K562 (cell line): ENCODE data around the gene NXN. TPM values are rescaled to one million over a fixed set of nuclear protein-coding genes. Genes with fewer than 3 reads are reported as not detected.

Experiments
- ATAC-seq: fragments of 200-7000 bp; cut with Tn5 transposase; 3 replicates; pipeline ENCODE4 v1.9.1; 2020; ENCODE audit warnings: moderate library complexity
- BruUV-seq: library from RNA; stranded (reverse); fragments of 400-500 nt; replicated peaks from 2 replicates; lab custom pipeline; 2021; lab: Mats Ljungman, UMichigan
- CTCF ChIA-PET: fragments of 300-600 bp; formaldehyde crosslinking; extraction: SDS; loops from one replicate; lab custom pipeline; 2021; ENCODE audit warnings: low intra/inter-chr PET ratio; lab: Yijun Ruan, JAX
- POLR2A ChIA-PET: fragments of 300-600, 350-650 bp; sonication (Branson Sonifier 250); formaldehyde crosslinking; extraction: SDS; loops from one replicate; lab custom pipeline; 2021; ENCODE audit warnings: antibody characterized with exemption, inconsistent platforms; lab: Yijun Ruan, JAX
- DNase-seq, 4 experiments: peaks; one replicate each; pipeline versions ENCODE4 v3.0.0 to v3.0.0-alpha.2; 2011 to 2018; ENCODE audit warnings: low spot score in 3 of 4, mixed read lengths in 3 of 4; ENCODE audit errors: extremely low read depth in 1 of 4
- FAIRE-seq: peaks from 2 replicates; lab custom pipeline; 2011; peaks lifted over from hg19 to GRCh38; lab: Jason Lieb, UNC
- H2AFZ ChIP-seq: 2 replicates; pipeline ENCODE4 v1.6.0; 2011; ENCODE audit warnings: low read depth, low read length, control low read depth, inconsistent platforms
- H3K27ac ChIP-seq: fragments of 200-600 bp; 3 replicates; pipeline ENCODE4 v1.8.0; 2011; ENCODE audit warnings: low read depth, mild to moderate bottlenecking, control low read depth, inconsistent platforms, low read length, moderate library complexity, mixed read lengths; ENCODE audit errors: extremely low read depth
- H3K27me3 ChIP-seq, 2 experiments: fragments of 300-600 bp in 1 of 2; 2 replicates in 1 of 2; 3 replicates in 1 of 2; pipeline versions ENCODE4 v1.6.0 to v1.8.0; 2011; ENCODE audit warnings: inconsistent platforms in 2 of 2, low read length in 2 of 2, mild to moderate bottlenecking in 1 of 2, mixed read lengths in 1 of 2, moderate library complexity in 1 of 2; ENCODE audit not compliant: control insufficient read depth in 2 of 2, insufficient read depth in 2 of 2
- H3K36me3 ChIP-seq: fragments of 300-600 bp; 3 replicates; pipeline ENCODE4 v1.8.0; 2011; ENCODE audit warnings: mild to moderate bottlenecking, low read length, inconsistent platforms; ENCODE audit not compliant: control insufficient read depth, insufficient read depth
- H3K4me1 ChIP-seq, 2 experiments: fragments of 200-600 bp in 1 of 2; replicated peaks in 1 of 2; 2 replicates in 1 of 2; 3 replicates in 1 of 2; pipeline versions ENCODE4 v1.5.1 to v1.8.0; 2011; ENCODE audit warnings: inconsistent platforms in 2 of 2, low read length in 2 of 2, mild to moderate bottlenecking in 1 of 2, mixed read lengths in 1 of 2, moderate library complexity in 1 of 2; ENCODE audit not compliant: control insufficient read depth in 2 of 2, insufficient read depth in 2 of 2
- H3K4me2 ChIP-seq: 2 replicates; pipeline ENCODE4 v1.6.1; 2011; ENCODE audit warnings: low read length, control low read depth, inconsistent platforms, mixed read lengths; ENCODE audit not compliant: insufficient read depth
- H3K4me3 ChIP-seq: fragments of 200-600 bp; sonication (generic), shearing (Covaris generic); 2 replicates; pipeline ENCODE4 v1.5.1; 2016; ENCODE audit warnings: control low read depth, inconsistent platforms
- H3K79me2 ChIP-seq: fragments of 200-600 bp; 3 replicates; pipeline ENCODE4 v1.8.0; 2011; ENCODE audit warnings: low read length, inconsistent platforms; ENCODE audit not compliant: control insufficient read depth, insufficient read depth
- H3K9ac ChIP-seq, 2 experiments: 2 replicates each; pipeline versions ENCODE4 v1.6.0 to v1.6.1; 2011; ENCODE audit warnings: low read depth in 2 of 2, low read length in 2 of 2, control low read depth in 1 of 2, inconsistent platforms in 1 of 2, mild to moderate bottlenecking in 1 of 2, mixed read lengths in 1 of 2; ENCODE audit not compliant: insufficient read depth in 1 of 2
- H3K9me1 ChIP-seq: one replicate; pipeline ENCODE4 v1.6.0; 2011; ENCODE audit warnings: inconsistent platforms, mild to moderate bottlenecking, low read length, moderate library complexity; ENCODE audit not compliant: control insufficient read depth, insufficient read depth
- H3K9me3 ChIP-seq: replicated peaks from 2 replicates; pipeline ENCODE4 v1.5.1; 2011; ENCODE audit warnings: low read depth, low read length, inconsistent platforms; ENCODE audit not compliant: control insufficient read depth, insufficient read depth
- H4K20me1 ChIP-seq: replicated peaks from 2 replicates; pipeline ENCODE4 v1.6.1; 2011; ENCODE audit warnings: low read length, inconsistent platforms, mixed read lengths; ENCODE audit not compliant: control insufficient read depth, insufficient read depth
- FOSL1 ChIP-seq: fragments of 200-800 bp; sonication (Bioruptor generic); conservative IDR thresholded peaks from 2 replicates; pipeline ENCODE4 v1.6.1; 2016; ENCODE audit warnings: missing genetic modification characterization, missing compliant biosample characterization
- FOXJ2 ChIP-seq: fragments of 200-800 bp; sonication (Bioruptor generic); IDR thresholded peaks from 2 replicates; pipeline ENCODE4 v1.6.1; 2016; ENCODE audit warnings: missing genetic modification characterization, missing compliant biosample characterization
- HDAC6 ChIP-seq: IDR thresholded peaks from 2 replicates; pipeline ENCODE4 v1.6.1; 2012; ENCODE audit warnings: low read depth, mild to moderate bottlenecking, control low read depth, inconsistent platforms, low read length, moderate library complexity
- HMG20B ChIP-seq: fragments of 250-450 bp; sonication (Bioruptor Pico); IDR thresholded peaks from 2 replicates; pipeline ENCODE4 v1.5.0; 2021; ENCODE audit warnings: mild to moderate bottlenecking
- LARP7 ChIP-seq: fragments of 450-650 bp; IDR thresholded peaks from 2 replicates; pipeline ENCODE4 v1.6.1; 2016
- MAFF ChIP-seq: IDR thresholded peaks from 2 replicates; pipeline ENCODE4 v1.6.1; 2012; ENCODE audit warnings: low read length, improper control_type of control experiment
- MAZ ChIP-seq, 2 experiments: fragments of 450-650 bp in 1 of 2; sonication (generic) in 1 of 2; formaldehyde crosslinking; IDR thresholded peaks in 1 of 2; conservative IDR thresholded peaks in 1 of 2; 2 replicates each; pipeline versions ENCODE4 v1.4.0 to v1.5.0; 2020; ENCODE audit warnings: mild to moderate bottlenecking in 1 of 2, missing genetic modification reagents in 1 of 2
- PHF8 ChIP-seq: fragments of 200-600 bp; sonication (generic); IDR thresholded peaks from 2 replicates; pipeline ENCODE4 v1.6.1; 2012; ENCODE audit warnings: mixed run types, mild to moderate bottlenecking, inconsistent platforms, low read length, moderate library complexity, borderline replicate concordance
- PML ChIP-seq: IDR thresholded peaks from 2 replicates; pipeline ENCODE4 v1.6.1; 2012; ENCODE audit warnings: low read length, inconsistent platforms
- SMARCA4 ChIP-seq: fragments of 450-650 bp; IDR thresholded peaks from 2 replicates; pipeline ENCODE4 v1.6.1; 2016
- TAF7 ChIP-seq: fragments of 450-650 bp; IDR thresholded peaks from 2 replicates; pipeline ENCODE4 v1.6.1; 2016; ENCODE audit warnings: missing genetic modification characterization, missing compliant biosample characterization
- YY1 ChIP-seq, 3 experiments: IDR thresholded peaks; 2 replicates each; pipeline ENCODE4 v1.6.1; 2011; ENCODE audit warnings: low read length in 2 of 3, mild to moderate bottlenecking in 2 of 3, moderate library complexity in 2 of 3, borderline replicate concordance in 1 of 3, control low read depth in 1 of 3, low read depth in 1 of 3; ENCODE audit not compliant: insufficient read depth in 3 of 3, insufficient replicate concordance in 2 of 3, control insufficient read depth in 1 of 3, insufficient read length in 1 of 3; ENCODE audit errors: extremely low read depth in 1 of 3
- ZBED1 ChIP-seq: IDR thresholded peaks from 2 replicates; pipeline ENCODE4 v1.6.1; 2014
- ZNF134 ChIP-seq: fragments of 250-450 bp; sonication (Bioruptor Pico); conservative IDR thresholded peaks from 2 replicates; pipeline ENCODE4 v1.4.0; 2020
- ZNF224 ChIP-seq: sonication (generic); formaldehyde crosslinking; IDR thresholded peaks from 2 replicates; pipeline ENCODE4 v1.8.0; 2022; ENCODE audit warnings: mild to moderate bottlenecking, missing genetic modification reagents
- ZNF699 ChIP-seq: fragments of 250-450 bp; sonication (Bioruptor Pico); IDR thresholded peaks from 2 replicates; pipeline ENCODE4 v1.8.0; 2021; ENCODE audit warnings: mild to moderate bottlenecking, moderate library complexity; ENCODE audit not compliant: insufficient replicate concordance
- ZSCAN29 ChIP-seq: fragments of 450-650 bp; IDR thresholded peaks from 2 replicates; pipeline ENCODE4 v1.6.1; 2017
- WGBS: fragments of 100-300 bp; shearing (Covaris generic); methylation state at CpG from one replicate; pipeline ENCODE4 v1.1.6; 2016; ENCODE audit warnings: low coverage, mixed read lengths; ENCODE audit not compliant: insufficient coverage; ENCODE audit errors: missing lambda C conversion rate; 5-methylcytosine and 5-hydroxymethylcytosine counted together
- in situ Hi-C: fragments of 300-500 bp; cut with MboI; formaldehyde crosslinking; loops from 4 replicates; pipeline ENCODE4 v1.15.0; 2018; ENCODE audit warnings: inconsistent platforms, mixed read lengths
- intact Hi-C: fragments of 100-400 bp; cut with micrococcal nuclease; formaldehyde crosslinking; loops from 2 replicates; pipeline ENCODE4 v1.14.2; 2022
- polyA plus RNA-seq, 8 experiments: library from polyadenylated mRNA; depleted of rRNA in 4 of 8; stranded (reverse) in 5 of 8; unstranded in 3 of 8; fragments of >200 nt; fragmentation: Nextera tagmentation in 2 of 8; fragmentation: Illumina TruSeq in 1 of 8; extraction: Ambion mirVana in 2 of 8; extraction: Trizol in 1 of 8; gene quantifications; 2 replicates each; pipeline versions ENCODE4 v1.2.1 to v1.2.3, GENCODE V29; 2011 to 2014; ENCODE audit warnings: inconsistent platforms in 1 of 8, missing spikeins in 1 of 8
- total RNA-seq, 7 experiments: library from RNA; depleted of rRNA in 6 of 7; stranded (reverse); fragments of >200 nt in 6 of 7; fragmentation: Illumina TruSeq in 2 of 7; extraction: Trizol in 2 of 7; gene quantifications; 2 replicates each; pipeline versions ENCODE4 v1.2.1 to v1.2.3, GENCODE V29; 2011 to 2021; ENCODE audit warnings: low replicate concordance in 1 of 7
- TF ChIP-seq, protein P1 (sequence below), 3 experiments: IDR thresholded peaks in 2 of 3; conservative IDR thresholded peaks in 1 of 3; 2 replicates each; pipeline ENCODE4 v1.5.1; 2011 to 2012; ENCODE audit warnings: low read length in 3 of 3, mild to moderate bottlenecking in 3 of 3, control low read depth in 2 of 3, improper control_type of control experiment in 1 of 3, inconsistent platforms in 1 of 3, low read depth in 1 of 3, mixed read lengths in 1 of 3, moderate library complexity in 1 of 3; ENCODE audit not compliant: insufficient read depth in 2 of 3

The NXN gene
- total and polyA plus RNA-seq, 9 of the 15 experiments (the other 6 are each of a cell fraction or from before 2014, with no cell fraction given): 0.08 to 0.39 (median 0.29) TPM; not detected in 5

DNA sequence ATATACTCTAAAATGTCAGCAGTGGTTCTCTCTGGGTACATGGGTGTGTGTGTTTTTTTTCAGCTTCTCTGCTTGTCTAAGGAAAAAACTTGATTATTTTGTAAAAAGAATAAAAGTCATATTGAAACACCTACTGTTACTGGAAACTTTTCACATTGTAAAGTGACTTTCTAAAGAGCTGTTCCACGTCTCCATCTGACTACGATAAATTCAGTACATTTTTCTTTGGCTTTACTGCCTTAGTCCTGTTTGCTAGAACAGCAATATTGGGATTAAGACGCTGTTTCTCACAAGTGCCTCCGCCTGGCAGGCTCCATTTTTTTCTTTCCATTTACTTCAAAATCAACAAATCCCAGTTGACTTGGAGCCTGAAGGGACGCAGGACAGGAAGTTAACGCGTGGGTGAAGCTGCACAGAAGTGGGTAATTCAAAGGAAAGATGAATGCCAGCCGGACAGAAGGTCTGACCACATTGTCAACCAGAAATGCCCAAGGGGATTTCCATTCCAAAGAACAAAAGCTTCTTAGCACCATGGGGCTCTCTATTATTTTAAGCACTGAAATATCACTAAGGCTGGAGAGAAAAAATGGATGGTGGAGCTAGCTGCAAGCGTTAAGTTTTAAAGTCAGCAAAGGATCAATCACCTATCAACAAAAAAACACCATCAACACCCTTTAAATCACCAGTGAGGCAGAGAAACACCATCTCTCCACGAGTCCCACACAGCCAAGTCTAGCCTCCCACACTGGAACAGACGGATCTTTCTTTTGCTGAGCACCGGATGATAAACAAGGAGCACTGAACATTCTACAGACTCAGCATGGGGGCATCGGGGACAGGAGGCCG is 205.9 kb downstream of the NXN start:
- peaks cover 92% of the 10 kb centered on the region for H3K36me3 ChIP-seq
- no peak overlapping the region for H3K4me3 ChIP-seq
- FAIRE-seq: no peak
- H3K9ac ChIP-seq: no peak overlapping the region
- H3K27me3 ChIP-seq: no peaks in the 10 kb centered on the region
- ATAC-seq: no peak
- no peak overlapping the region for H3K4me2 ChIP-seq
- BruUV-seq: no TSS peak
- H2AFZ ChIP-seq: no peak overlapping the region
- TF ChIP-seq ZSCAN29: no peak
- no peak for TF ChIP-seq HMG20B (CRISPR knock-in tag)
- no peak for TF ChIP-seq MAZ (CRISPR knock-in tag; conservative IDR thresholded peaks at IDR 0.05 in 1 of 2, IDR thresholded peaks at IDR 0.05 in 1 of 2)
- no peak for TF ChIP-seq ZNF224 (CRISPR knock-in tag)
- TF ChIP-seq ZNF699 (CRISPR knock-in tag): no peak
- TF ChIP-seq PHF8: no peak
- no peak for TF ChIP-seq PML
- no peak for TF ChIP-seq HDAC6
- no peak for TF ChIP-seq MAFF
- TF ChIP-seq FOSL1 (tag): no peak
- TF ChIP-seq, protein P1, sequence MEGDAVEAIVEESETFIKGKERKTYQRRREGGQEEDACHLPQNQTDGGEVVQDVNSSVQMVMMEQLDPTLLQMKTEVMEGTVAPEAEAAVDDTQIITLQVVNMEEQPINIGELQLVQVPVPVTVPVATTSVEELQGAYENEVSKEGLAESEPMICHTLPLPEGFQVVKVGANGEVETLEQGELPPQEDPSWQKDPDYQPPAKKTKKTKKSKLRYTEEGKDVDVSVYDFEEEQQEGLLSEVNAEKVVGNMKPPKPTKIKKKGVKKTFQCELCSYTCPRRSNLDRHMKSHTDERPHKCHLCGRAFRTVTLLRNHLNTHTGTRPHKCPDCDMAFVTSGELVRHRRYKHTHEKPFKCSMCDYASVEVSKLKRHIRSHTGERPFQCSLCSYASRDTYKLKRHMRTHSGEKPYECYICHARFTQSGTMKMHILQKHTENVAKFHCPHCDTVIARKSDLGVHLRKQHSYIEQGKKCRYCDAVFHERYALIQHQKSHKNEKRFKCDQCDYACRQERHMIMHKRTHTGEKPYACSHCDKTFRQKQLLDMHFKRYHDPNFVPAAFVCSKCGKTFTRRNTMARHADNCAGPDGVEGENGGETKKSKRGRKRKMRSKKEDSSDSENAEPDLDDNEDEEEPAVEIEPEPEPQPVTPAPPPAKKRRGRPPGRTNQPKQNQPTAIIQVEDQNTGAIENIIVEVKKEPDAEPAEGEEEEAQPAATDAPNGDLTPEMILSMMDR (IDR thresholded peaks at IDR 0.05 in 2 of 3, conservative IDR thresholded peaks at IDR 0.05 in 1 of 3; ENCODE audit: insufficient read depth in 2 of 3, low read depth in 1 of 3, low read length in 3 of 3): no peak
- TF ChIP-seq ZNF134 (CRISPR knock-in tag): no peak
- no peak for TF ChIP-seq TAF7 (tag)
- no peak for TF ChIP-seq ZBED1
- no peak for TF ChIP-seq LARP7
- TF ChIP-seq SMARCA4: no peak
- TF ChIP-seq YY1 (IDR thresholded peaks at IDR 0.05; ENCODE audit: borderline replicate concordance in 1 of 3, control insufficient read depth in 1 of 3, extremely low read depth in 1 of 3, insufficient read depth in 3 of 3, insufficient read length in 1 of 3, insufficient replicate concordance in 2 of 3, low read depth in 1 of 3, low read length in 2 of 3): no peak
- no peak for TF ChIP-seq FOXJ2 (tag)
- TF ChIP-seq, all 486 proteins: peak for 0
- in situ Hi-C loops (no loop called here), intact Hi-C loops (no loop called here)
- POLR2A ChIA-PET: no interaction called here
- H3K9me3 ChIP-seq: no peaks in the 10 kb centered on the region
- 91% methylated on average over 12 of the region's 14 CpGs for WGBS
- H3K79me2 ChIP-seq: no peaks in the 10 kb centered on the region
- H3K4me1 ChIP-seq: no peaks in the 10 kb centered on the region
- no peak for DNase-seq
- no peaks in the 10 kb centered on the region for H4K20me1 ChIP-seq
- CTCF ChIA-PET: no interaction called here
- no peak overlapping the region for H3K27ac ChIP-seq
- H3K9me1 ChIP-seq: no peaks in the 10 kb centered on the region
